Psoas muscle (tissue), 8 donors: ENCODE data around the gene CSRP2. TPM values are rescaled to one million over a fixed set of nuclear protein-coding genes. Genes with fewer than 3 reads are reported as not detected.

Source experiments
- ATAC-seq, 4 donors: fragments of 200-7000 bp; cut with Tn5 transposase; one replicate each; pipeline ENCODE4 v1.9.1; 2020; ENCODE audit warnings: moderate library complexity in 3 of 4, mild to moderate bottlenecking in 2 of 4
- DNase-seq, 2 donors: peaks; one replicate each; pipeline ENCODE4 v3.0.0-alpha.2; 2020
- H3K27ac ChIP-seq: fragments of 200-600 bp; one replicate; pipeline ENCODE4 v1.8.0; 2022
- H3K27me3 ChIP-seq, 3 donors: fragments of 200-600 bp in 1 of 3; one replicate each; pipeline versions ENCODE4 v1.6.1 to v1.8.0; 2013 to 2022; ENCODE audit warnings: low read length in 2 of 3, mild to moderate bottlenecking in 2 of 3, moderate library complexity in 1 of 3; ENCODE audit not compliant: insufficient read depth in 3 of 3
- H3K36me3 ChIP-seq, 2 donors: fragments of 200-600 bp in 1 of 2; one replicate each; pipeline versions ENCODE4 v1.6.1 to v1.8.0; 2013 to 2022; ENCODE audit warnings: low read depth in 1 of 2, mild to moderate bottlenecking in 1 of 2, moderate library complexity in 1 of 2; ENCODE audit not compliant: insufficient read depth in 1 of 2
- H3K4me1 ChIP-seq: fragments of 200-600 bp; one replicate; pipeline ENCODE4 v1.8.0; 2022
- H3K4me3 ChIP-seq: fragments of 200-600 bp; one replicate; pipeline ENCODE4 v1.8.0; 2022; ENCODE audit warnings: mild to moderate bottlenecking
- H3K9me3 ChIP-seq: fragments of 200-600 bp; one replicate; pipeline ENCODE4 v1.8.0; 2022
- WGBS, 3 donors: extraction: QIAGEN DNeasy Blood & Tissue Kit; methylation state at CpG; one replicate each; pipeline versions ENCODE4 v1.1.6 to v1.1.7; 2013; 5-methylcytosine and 5-hydroxymethylcytosine counted together
- intact Hi-C, 2 donors: fragments of 100-400 bp; cut with DNase I; formaldehyde crosslinking; loops; one replicate each; pipeline versions ENCODE4 v1.11.0 to v1.14.2; 2022
- polyA plus RNA-seq, 3 donors: library from polyadenylated mRNA; stranded (reverse); fragments of 200-250 nt; gene quantifications; one replicate each; pipeline ENCODE4 v1.2.3, GENCODE V29; 2013
- total RNA-seq, 4 donors: library from RNA; stranded (reverse); fragmentation: NEBNext Ultra II Directional in 2 of 4; extraction: Animal tissue kit (Norgen Biotek cat#: 25700) in 2 of 4; gene quantifications; one replicate each; pipeline versions ENCODE4 v1.2.1 to v1.2.4, GENCODE V29; 2021 to 2023
- TF ChIP-seq, protein P1 (sequence below): fragments of 200-600 bp; IDR thresholded peaks from one replicate; pipeline ENCODE4 v1.8.0; 2022; ENCODE audit warnings: antibody characterized with exemption
- donor health status: healthy with polysubstance abuse.
- donor health status: DM: no; HTN: no; CAD: no; lungs with moderate emphysema.
- donor health status: Bipolar disorder and iron deficiency.
- donor health status: healthy.
- donor health status: DM: yes; HTN: yes; CAD: no.
- donor health status: DM: no; HTN: no; CAD: no.
- donor health status: DM: no; HTN: no; CAD: no.
- donor health status: DM: yes; HTN: yes; CAD: no.

Gene CSRP2
- total and polyA plus RNA-seq, 7 donors, result 5.2 to 22.3 (median 11.4) TPM

DNA sequence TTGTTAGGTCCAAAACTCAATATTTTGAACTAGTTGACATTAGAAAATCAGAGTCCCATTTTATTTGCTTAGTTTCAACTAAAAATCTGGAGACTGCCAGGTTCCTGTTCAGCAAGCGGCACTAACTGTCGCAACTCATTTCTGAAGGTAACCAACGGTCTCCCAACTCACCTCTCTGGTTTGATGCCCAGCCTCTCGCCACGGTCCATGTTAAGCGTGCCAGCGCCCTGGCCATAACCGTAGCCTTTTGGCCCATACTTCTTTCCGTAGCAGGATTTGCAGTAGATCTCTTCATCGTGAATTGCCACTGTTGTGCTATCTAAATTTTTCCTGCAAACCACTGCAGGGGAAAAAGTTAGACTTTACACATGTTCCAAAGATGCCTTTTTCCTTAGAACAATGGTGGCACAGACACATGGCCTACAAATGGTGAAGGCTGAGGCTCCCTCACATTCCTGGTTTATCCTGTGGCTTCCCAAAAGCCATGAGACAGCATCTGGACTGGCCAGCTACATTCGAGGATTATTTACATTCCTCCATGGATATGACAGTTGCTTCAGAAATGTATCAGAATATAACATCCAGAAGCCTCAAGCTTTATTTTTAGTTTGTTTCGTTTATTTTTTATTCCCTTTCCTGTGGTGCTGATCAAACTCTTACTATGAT, 15.7 kb downstream of the CSRP2 start:
- Histone ChIP-seq H3K27ac (no peak overlapping the region), H3K4me3 (no peak overlapping the region), H3K27me3 (no peaks in the 10 kb centered on the region), H3K9me3 (no peaks in the 10 kb centered on the region), H3K36me3 (peaks cover 0 to 12% of the 10 kb centered on the region in 2 donors), H3K4me1 (no peaks in the 10 kb centered on the region)
- DNase-seq, result no peak
- no peak for ATAC-seq
- WGBS, 3 donors, result 62 to 68% (median 67%) methylated on average over 12 of the region's 12 CpGs
- TF ChIP-seq, protein P1, sequence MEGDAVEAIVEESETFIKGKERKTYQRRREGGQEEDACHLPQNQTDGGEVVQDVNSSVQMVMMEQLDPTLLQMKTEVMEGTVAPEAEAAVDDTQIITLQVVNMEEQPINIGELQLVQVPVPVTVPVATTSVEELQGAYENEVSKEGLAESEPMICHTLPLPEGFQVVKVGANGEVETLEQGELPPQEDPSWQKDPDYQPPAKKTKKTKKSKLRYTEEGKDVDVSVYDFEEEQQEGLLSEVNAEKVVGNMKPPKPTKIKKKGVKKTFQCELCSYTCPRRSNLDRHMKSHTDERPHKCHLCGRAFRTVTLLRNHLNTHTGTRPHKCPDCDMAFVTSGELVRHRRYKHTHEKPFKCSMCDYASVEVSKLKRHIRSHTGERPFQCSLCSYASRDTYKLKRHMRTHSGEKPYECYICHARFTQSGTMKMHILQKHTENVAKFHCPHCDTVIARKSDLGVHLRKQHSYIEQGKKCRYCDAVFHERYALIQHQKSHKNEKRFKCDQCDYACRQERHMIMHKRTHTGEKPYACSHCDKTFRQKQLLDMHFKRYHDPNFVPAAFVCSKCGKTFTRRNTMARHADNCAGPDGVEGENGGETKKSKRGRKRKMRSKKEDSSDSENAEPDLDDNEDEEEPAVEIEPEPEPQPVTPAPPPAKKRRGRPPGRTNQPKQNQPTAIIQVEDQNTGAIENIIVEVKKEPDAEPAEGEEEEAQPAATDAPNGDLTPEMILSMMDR, result no peak
- intact Hi-C loops, result no loop called here

- Histone ChIP-seq H3K9me3 (no peaks in the 10 kb centered on the region), H3K36me3 (peaks cover 0 to 22% of the 10 kb centered on the region in 2 donors), H3K4me3 (no peak overlapping the region), H3K27ac (no peak overlapping the region), H3K4me1 (no peaks in the 10 kb centered on the region), H3K27me3 (no peaks in the 10 kb centered on the region)
- DNase-seq (no peak), ATAC-seq (no peak)
- intact Hi-C loops, result no loop called here
- WGBS, 3 donors, result 88 to 91% (median 89%) methylated on average over 3 of the region's 3 CpGs
- TF ChIP-seq, protein P1, result no peak
Measured at GRCh38 chr12:76860256-76860655, 18.6 kb downstream of the CSRP2 start.

DNA sequence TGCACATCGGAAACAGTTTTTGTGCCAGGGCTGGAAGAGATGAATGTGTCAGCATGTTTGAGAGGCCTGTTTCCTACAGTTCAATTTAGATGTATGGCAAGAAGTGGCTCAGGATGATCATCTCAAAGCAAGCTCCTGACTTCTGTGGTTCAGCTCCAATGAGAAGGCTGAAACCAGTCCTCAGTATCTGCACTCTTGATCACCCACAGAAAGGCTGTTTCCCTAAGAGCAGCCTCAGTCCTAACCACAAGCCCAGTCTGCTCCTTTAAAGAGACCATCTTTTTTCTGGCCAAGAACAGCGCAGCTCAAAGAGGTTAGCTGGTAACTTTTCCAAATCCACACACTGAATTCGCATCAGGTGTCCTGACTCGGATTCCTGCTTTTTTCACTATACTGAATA, 19.2 kb downstream of the CSRP2 start:
- H3K9me3 ChIP-seq, result no peaks in the 10 kb centered on the region
- intact Hi-C loops, result no loop called here
- ATAC-seq, result no peak
- no peaks in the 10 kb centered on the region for H3K27me3 ChIP-seq
- H3K36me3 ChIP-seq, result peaks cover 0 to 28% of the 10 kb centered on the region in 2 donors
- DNase-seq, result no peak
- H3K27ac ChIP-seq, result no peak overlapping the region
- 86 to 92% (median 87%) methylated on average over 4 of the region's 4 CpGs for WGBS, 3 donors
- H3K4me1 ChIP-seq, result no peaks in the 10 kb centered on the region
- TF ChIP-seq, protein P1, result no peak
- no peak overlapping the region for H3K4me3 ChIP-seq

GRCh38 chr12:76856018-76856644, 22.7 kb downstream of the CSRP2 start:
- H3K4me3 ChIP-seq, result no peak overlapping the region
- intact Hi-C loops, result no loop called here
- H3K27ac ChIP-seq, result no peak overlapping the region
- H3K27me3 ChIP-seq, result no peaks in the 10 kb centered on the region
- peaks cover 0 to 52% of the 10 kb centered on the region in 2 donors for H3K36me3 ChIP-seq
- DNase-seq (no peak), ATAC-seq (no peak)
- H3K4me1 ChIP-seq, result no peaks in the 10 kb centered on the region
- 84 to 94% (median 88%) methylated on average over 1 of the region's 1 CpG for WGBS, 3 donors
- H3K9me3 ChIP-seq, result no peaks in the 10 kb centered on the region
- TF ChIP-seq, protein P1, result no peak
